ENCODE data around the gene KMT2B. TPM values are rescaled to one million over a fixed set of nuclear protein-coding genes. Genes with fewer than 3 reads are reported as not detected.
A peak's percentile ranks its signal among the peaks of the same experiment; 100 is the strongest.

The KMT2B gene
- total RNA-seq, 1 experiment from 2014 or later: 66.6 TPM

DNA sequence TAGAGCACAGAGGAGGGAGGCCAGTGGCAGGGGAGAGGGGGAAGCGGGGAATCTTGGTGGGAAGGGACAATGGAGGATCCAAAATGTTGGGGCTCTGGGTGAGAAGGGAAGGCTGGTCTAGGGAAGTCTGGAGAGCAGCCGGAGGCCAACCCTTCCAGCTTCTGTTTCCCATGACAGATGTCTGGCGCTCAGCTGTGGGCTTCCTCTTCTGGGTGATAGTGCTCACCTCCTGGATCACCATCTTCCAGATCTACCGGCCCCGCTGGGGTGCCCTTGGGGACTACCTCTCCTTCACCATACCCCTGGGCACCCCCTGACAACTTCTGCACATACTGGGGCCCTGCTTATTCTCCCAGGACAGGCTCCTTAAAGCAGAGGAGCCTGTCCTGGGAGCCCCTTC, 28.7 kb downstream of the KMT2B start (continued):
- TF ChIP-seq, protein P1, sequence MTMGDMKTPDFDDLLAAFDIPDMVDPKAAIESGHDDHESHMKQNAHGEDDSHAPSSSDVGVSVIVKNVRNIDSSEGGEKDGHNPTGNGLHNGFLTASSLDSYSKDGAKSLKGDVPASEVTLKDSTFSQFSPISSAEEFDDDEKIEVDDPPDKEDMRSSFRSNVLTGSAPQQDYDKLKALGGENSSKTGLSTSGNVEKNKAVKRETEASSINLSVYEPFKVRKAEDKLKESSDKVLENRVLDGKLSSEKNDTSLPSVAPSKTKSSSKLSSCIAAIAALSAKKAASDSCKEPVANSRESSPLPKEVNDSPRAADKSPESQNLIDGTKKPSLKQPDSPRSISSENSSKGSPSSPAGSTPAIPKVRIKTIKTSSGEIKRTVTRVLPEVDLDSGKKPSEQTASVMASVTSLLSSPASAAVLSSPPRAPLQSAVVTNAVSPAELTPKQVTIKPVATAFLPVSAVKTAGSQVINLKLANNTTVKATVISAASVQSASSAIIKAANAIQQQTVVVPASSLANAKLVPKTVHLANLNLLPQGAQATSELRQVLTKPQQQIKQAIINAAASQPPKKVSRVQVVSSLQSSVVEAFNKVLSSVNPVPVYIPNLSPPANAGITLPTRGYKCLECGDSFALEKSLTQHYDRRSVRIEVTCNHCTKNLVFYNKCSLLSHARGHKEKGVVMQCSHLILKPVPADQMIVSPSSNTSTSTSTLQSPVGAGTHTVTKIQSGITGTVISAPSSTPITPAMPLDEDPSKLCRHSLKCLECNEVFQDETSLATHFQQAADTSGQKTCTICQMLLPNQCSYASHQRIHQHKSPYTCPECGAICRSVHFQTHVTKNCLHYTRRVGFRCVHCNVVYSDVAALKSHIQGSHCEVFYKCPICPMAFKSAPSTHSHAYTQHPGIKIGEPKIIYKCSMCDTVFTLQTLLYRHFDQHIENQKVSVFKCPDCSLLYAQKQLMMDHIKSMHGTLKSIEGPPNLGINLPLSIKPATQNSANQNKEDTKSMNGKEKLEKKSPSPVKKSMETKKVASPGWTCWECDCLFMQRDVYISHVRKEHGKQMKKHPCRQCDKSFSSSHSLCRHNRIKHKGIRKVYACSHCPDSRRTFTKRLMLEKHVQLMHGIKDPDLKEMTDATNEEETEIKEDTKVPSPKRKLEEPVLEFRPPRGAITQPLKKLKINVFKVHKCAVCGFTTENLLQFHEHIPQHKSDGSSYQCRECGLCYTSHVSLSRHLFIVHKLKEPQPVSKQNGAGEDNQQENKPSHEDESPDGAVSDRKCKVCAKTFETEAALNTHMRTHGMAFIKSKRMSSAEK (CRISPR knock-in tag; IDR thresholded peaks at IDR 0.05; ENCODE audit: borderline replicate concordance): no peak
- TF ChIP-seq GABPB1 (CRISPR knock-in tag; IDR thresholded peaks at IDR 0.05) (no peak), NR1H2 (CRISPR knock-in tag; IDR thresholded peaks at IDR 0.05) (no peak), RELA (CRISPR knock-in tag; IDR thresholded peaks at IDR 0.05; ENCODE audit: borderline replicate concordance) (no peak), SP1 (CRISPR knock-in tag; conservative IDR thresholded peaks at IDR 0.05) (no peak)
- TF ChIP-seq, protein P2, sequence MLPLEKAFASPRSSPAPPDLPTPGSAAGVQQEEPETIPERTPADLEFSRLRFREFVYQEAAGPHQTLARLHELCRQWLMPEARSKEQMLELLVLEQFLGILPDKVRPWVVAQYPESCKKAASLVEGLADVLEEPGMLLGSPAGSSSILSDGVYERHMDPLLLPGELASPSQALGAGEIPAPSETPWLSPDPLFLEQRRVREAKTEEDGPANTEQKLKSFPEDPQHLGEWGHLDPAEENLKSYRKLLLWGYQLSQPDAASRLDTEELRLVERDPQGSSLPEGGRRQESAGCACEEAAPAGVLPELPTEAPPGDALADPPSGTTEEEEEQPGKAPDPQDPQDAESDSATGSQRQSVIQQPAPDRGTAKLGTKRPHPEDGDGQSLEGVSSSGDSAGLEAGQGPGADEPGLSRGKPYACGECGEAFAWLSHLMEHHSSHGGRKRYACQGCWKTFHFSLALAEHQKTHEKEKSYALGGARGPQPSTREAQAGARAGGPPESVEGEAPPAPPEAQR (CRISPR knock-in tag; IDR thresholded peaks at IDR 0.05): no peak

DNA sequence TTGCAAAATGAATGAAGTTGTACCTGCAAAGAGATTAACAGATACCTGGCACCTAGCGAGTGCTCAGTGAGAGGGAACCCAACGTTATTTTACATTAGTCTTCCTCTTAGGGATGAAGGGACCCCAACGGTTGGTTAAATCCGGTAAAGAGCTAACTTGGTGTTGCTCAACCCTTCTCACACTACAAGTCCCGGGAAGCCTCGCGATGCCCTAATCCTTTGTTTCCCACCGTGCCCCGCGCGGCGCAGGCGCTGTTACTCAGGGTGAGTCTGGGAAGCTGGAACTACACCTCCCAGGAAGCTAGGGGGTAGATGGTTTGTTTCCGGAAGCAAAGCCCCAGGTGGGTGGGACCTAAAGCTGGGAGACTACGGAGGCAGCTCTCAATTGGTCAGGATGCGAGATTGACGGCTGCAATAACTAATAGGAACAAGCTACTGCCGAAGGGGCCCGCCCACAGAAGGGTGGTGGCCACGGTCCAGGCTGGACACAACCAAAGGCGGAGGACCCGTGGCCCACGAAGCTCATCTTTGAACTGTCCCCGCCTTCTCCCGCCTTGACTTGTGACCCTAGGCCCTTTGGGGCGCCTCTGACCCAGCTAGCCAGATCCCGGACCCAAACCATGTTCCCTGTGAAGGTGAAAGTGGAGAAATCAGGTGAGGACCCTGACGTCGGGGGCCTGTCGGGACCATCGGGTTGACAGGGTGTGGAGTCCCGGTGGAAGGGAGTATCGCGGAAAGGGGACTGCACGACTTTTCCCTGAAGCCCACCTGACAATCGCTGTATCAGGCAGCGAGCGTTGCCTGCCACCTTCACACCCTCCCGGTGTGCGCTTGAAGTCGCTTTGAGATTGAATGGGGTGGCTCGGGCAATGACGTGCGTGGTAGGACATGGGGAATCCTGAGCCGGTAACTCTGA, 30.6 kb downstream of the KMT2B start, which contains the start of gene LIN37:
TSS of gene LIN37 (plus strand) at position 471 of the 915 bp plus-strand sequence. CDS start at position 620, 149 bp downstream.
- Mint-ChIP-seq H3K36me3 (no peaks in the 10 kb centered on the region), H3K9me3 (no peaks in the 10 kb centered on the region), H3K4me1 (peaks cover 21% of the 10 kb centered on the region), H3K27ac (peak within 1 kb of the TSS; percentile 85), H3K27me3 (ENCODE audit: low read depth) (no peaks in the 10 kb centered on the region; the same call in 1 of the 2 replicates), H3K4me3 (peak within 1 kb of the TSS; percentile 96)
- ChIA-PET CTCF (interaction anchor here (0.7 to 2.2 kb wide), 26 partner anchors 8 to 704 kb away, joined by 3 to 23 read pairs (median 4); partner anchors contain the start of genes KIRREL2 and THAP8), POLR2A (interaction anchor here (0.5 to 1.2 kb wide), 6 partner anchors 9 to 136 kb away, joined by 3 to 11 read pairs (median 4); partner anchors contain the start of genes COX6B1, HSPB6 and PROSER3)
- ATAC-seq (peak; percentile 84), DNase-seq (ENCODE audit: low spot score) (peak; percentile 99)
- peak; percentile 67; the same call in 1 of the 2 replicates for TF ChIP-seq MYBL2 (CRISPR knock-in tag; IDR thresholded peaks at IDR 0.05)
- TF ChIP-seq, protein P3, sequence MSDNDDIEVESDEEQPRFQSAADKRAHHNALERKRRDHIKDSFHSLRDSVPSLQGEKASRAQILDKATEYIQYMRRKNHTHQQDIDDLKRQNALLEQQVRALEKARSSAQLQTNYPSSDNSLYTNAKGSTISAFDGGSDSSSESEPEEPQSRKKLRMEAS (CRISPR knock-in tag; IDR thresholded peaks at IDR 0.05): peak; percentile 39; the same call in 1 of the 2 replicates
- peak; percentile 77 for TF ChIP-seq GABPB1 (CRISPR knock-in tag; IDR thresholded peaks at IDR 0.05)
- TF ChIP-seq, protein P4, sequence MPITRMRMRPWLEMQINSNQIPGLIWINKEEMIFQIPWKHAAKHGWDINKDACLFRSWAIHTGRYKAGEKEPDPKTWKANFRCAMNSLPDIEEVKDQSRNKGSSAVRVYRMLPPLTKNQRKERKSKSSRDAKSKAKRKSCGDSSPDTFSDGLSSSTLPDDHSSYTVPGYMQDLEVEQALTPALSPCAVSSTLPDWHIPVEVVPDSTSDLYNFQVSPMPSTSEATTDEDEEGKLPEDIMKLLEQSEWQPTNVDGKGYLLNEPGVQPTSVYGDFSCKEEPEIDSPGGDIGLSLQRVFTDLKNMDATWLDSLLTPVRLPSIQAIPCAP (CRISPR knock-in tag; IDR thresholded peaks at IDR 0.05): no peak
- TF ChIP-seq, protein P5, sequence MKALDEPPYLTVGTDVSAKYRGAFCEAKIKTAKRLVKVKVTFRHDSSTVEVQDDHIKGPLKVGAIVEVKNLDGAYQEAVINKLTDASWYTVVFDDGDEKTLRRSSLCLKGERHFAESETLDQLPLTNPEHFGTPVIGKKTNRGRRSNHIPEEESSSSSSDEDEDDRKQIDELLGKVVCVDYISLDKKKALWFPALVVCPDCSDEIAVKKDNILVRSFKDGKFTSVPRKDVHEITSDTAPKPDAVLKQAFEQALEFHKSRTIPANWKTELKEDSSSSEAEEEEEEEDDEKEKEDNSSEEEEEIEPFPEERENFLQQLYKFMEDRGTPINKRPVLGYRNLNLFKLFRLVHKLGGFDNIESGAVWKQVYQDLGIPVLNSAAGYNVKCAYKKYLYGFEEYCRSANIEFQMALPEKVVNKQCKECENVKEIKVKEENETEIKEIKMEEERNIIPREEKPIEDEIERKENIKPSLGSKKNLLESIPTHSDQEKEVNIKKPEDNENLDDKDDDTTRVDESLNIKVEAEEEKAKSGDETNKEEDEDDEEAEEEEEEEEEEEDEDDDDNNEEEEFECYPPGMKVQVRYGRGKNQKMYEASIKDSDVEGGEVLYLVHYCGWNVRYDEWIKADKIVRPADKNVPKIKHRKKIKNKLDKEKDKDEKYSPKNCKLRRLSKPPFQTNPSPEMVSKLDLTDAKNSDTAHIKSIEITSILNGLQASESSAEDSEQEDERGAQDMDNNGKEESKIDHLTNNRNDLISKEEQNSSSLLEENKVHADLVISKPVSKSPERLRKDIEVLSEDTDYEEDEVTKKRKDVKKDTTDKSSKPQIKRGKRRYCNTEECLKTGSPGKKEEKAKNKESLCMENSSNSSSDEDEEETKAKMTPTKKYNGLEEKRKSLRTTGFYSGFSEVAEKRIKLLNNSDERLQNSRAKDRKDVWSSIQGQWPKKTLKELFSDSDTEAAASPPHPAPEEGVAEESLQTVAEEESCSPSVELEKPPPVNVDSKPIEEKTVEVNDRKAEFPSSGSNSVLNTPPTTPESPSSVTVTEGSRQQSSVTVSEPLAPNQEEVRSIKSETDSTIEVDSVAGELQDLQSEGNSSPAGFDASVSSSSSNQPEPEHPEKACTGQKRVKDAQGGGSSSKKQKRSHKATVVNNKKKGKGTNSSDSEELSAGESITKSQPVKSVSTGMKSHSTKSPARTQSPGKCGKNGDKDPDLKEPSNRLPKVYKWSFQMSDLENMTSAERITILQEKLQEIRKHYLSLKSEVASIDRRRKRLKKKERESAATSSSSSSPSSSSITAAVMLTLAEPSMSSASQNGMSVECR (CRISPR knock-in tag; IDR thresholded peaks at IDR 0.05; ENCODE audit: borderline replicate concordance): no peak
- TF ChIP-seq, protein P2 (CRISPR knock-in tag; IDR thresholded peaks at IDR 0.05): no peak
- peak; percentile 93 for TF ChIP-seq FOXK1 (CRISPR knock-in tag; IDR thresholded peaks at IDR 0.05)
- TF ChIP-seq, protein P1 (CRISPR knock-in tag; IDR thresholded peaks at IDR 0.05; ENCODE audit: borderline replicate concordance): no peak
- TF ChIP-seq ZNF263 (CRISPR knock-in tag; IDR thresholded peaks at IDR 0.05; ENCODE audit: low read depth): no peak
- TF ChIP-seq SP1 (CRISPR knock-in tag; conservative IDR thresholded peaks at IDR 0.05): peak; percentile 92
